OCI-LY1 (cell line): ENCODE results near the gene PRTN3.

Source experiments
- CTCF ChIP-seq: fragments of 200-600 bp; sonication (generic), shearing (Covaris generic); IDR thresholded peaks from 2 replicates; pipeline ENCODE4 v1.5.1; 2017; ENCODE audit warnings: mild to moderate bottlenecking, antibody characterized with exemption, low read length, moderate library complexity, mixed read lengths
- EZH2 ChIP-seq: fragments of 200-600 bp; sonication (generic), shearing (Covaris generic); IDR thresholded peaks from 2 replicates; pipeline ENCODE4 v1.8.0; 2017; ENCODE audit warnings: borderline replicate concordance, mixed run types, mild to moderate bottlenecking, antibody characterized with exemption, low read length, moderate library complexity, mixed read lengths

GRCh38 chr19:807627-808422, 33.0 kb upstream of the PRTN3 start:
- TF ChIP-seq CTCF (no peak), EZH2 (no peak)
